RKO (cell line): ENCODE measurements around the gene NNMT.

ENCODE experiments used
- DNase-seq: peaks from one replicate; pipeline ENCODE4 v3.0.0-alpha.2; 2016; ENCODE audit warnings: low spot score

NNMT gene

DNA sequence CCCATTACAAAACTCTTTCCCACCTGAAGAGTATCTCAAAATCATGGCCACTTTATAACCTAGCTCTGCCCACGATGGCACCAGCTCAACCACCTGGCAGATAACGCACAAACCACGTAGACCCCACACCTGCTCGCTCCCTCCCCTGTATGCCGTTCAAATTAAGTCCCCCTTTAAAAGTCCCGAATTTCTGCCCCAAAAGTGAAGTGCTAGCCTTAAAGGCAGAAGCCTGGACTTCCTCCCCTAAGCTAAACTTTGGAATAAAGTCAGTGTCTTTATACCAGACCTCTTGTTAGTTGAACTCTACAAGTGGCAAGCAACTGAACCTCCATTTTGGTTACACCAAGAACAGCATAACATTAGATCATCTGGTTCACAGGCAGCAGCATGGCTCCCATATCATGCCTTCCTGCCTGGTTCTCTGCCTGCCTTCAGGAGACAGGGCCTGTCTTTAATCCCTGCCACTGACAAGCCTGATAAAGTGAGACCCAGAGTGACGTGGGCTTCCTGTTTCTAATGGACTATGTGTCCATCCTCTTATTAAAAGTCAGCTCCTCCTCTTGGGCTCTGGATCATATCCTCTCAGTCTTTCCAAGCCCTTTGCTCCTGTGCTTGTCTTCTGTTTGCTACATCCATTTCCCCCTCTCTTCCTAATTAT is 32.6 kb upstream of the NNMT start:
- no peak for DNase-seq

DNA sequence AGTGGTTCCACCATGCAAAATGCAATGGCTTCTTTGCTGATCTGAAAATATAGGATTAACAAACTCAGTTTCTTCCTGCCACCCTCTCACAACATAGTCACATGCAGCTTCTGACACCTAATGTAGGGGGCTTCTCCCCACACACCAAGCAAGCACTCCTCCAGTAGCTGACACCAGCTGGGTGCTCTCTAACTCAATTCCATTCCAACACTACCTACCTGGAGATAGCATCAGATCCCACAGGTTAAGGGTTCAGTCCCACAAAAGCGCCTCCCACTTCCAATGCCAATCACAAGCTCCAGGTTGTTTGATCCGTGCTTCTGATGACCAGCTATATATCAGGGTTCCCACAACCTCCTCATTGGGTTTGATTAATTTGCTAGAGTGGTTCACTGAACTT is 31.8 kb upstream of the NNMT start:
- DNase-seq = no peak

DNA sequence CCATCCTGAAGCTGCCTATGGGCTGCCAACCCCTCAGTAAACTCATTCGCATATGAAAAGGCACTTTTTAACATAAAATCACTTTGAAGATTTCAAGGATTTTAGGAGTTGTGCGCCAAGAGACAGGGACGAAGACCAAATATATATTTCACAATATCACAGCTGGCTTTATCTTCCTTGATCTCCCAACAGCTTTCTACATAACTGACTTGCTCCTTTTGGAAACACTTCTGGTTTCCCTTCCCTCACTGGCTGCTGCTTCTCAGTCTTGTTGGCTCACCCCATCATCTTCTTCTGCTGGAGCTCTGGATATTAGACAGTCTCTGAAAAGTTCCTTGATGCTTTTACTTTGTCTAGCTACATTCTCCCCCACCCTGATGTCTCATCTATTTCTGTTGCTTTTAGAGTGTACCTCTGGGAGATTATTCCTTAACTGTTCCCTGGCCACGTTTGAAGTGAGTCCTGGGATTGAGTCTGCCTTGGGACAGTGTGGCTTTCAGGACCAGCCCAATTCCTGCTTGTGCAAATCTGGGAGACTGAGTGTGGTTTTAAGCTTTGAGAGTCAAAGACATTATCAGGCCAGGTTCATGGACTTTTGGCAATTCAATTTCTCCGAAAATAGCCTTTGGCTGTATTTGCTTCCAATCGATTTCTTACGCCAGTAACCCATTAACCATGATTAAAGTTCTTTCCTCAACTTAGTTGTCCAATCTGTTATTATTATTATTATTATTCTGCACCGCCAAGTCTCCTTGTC is 30.9 kb upstream of the NNMT start:
- DNase-seq = no peak

DNA sequence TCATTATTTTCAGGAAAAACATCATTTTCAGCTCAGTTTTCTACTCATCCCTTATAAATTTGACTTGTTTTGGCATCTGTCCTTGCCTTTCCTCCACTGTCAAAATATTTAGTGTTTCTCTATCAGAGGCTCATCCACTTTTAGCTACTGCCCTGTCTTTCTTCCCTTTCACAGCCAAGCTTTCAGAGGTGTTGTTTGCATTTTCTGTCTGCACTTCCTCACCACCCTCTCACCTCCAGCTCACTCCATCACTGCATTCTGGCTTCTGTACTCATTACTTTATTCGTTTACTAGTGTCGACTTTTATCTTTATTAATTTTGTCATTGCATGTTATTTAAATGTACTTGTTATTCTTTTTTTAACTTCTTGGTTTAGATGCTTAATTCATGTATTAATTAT is 26.7 kb upstream of the NNMT start:
- DNase-seq = no peak

DNA sequence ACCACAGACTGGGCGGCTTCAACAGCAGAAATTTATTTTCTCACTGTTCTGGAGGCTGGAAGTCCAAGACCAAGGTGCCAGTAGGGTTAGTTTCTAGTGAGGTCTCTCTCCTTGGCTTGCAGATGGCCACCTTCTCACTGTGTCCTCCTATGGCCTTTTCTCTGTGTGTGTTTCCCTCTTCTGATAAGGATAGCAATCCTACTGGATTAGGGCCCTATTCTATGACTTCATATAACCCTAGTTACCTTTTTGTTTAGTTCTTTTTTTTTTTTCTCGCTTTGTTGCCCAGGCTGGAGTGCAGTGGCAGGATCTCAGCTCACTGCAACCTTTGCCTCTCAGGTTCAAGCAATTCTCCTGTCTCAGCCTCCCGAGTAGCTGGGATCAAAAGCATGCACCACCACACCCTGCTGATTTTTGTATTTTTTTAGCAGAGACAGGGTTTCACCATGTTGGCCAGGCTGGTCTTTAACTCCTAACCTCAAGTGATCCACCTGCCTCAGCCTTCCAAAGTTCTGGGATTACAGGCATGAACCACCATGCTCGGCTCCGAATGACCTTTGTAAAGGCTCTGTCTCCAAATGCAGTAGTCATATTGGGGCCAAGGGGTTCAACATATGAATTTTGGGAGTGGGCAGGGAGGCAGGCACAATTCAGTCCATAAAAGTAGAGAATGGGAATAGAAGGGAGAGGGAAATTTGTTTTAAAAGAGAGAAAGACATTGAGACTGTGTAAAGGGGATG is 25.5 kb upstream of the NNMT start:
- no peak for DNase-seq

DNA sequence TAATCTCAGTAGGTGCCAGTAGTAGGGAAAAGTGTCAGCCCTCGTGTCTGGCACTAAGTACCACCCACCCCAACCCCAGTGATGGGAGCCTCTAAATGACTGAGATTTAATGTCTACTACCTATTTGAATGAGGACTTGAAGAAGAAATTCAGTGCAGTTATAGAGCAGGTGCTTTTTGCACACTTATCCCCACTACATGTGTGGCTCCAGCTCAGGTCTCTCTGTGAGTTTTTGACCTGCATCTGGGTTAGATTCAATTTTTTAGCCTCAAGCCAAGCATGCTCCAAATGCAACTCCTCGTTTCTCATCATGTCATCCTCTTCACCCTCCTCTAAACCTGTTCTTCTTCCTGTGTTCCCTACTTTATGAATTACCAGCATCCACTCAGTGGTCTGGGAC is 24.9 kb upstream of the NNMT start:
- no peak for DNase-seq

DNA sequence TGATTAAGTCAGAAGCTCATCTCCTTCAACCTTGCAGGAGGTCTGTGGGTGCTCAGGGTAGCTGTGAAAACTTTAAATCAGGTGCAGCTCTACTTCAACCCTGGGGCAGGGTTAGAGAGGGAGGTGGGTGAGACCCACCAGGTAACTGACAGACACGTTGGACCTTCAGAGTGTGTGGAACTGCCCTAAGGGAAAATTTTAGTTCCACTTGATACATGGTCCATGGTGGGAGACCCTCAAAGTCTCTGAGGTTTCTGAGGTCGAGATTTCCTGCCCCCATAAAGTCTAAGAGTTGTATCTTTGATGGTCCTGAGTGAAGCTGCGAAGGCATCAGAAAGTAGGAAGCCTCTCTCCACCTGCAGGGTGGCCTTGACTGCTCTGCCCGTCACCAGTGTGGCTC is 23.9 kb upstream of the NNMT start:
- no peak for DNase-seq

DNA sequence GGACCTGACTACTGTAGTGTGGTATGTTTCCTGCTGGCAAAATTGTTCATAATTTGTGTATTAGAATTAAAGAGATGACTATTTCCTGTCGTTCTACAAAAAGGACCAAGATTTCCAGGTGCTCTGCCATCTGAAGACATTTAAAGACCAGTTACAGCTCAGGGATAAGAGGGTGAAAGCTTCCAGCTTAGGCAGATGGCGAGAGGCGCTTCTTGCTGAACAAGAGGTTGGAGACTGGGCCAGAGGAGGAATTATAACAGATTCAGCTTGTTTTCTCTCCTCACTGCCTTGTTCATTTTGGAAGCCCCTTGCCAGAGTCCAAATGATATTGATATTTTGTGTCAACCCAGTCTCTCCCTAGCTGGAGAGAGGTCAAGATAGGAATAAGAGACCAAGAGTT is 23.1 kb upstream of the NNMT start:
- no peak for DNase-seq

DNA sequence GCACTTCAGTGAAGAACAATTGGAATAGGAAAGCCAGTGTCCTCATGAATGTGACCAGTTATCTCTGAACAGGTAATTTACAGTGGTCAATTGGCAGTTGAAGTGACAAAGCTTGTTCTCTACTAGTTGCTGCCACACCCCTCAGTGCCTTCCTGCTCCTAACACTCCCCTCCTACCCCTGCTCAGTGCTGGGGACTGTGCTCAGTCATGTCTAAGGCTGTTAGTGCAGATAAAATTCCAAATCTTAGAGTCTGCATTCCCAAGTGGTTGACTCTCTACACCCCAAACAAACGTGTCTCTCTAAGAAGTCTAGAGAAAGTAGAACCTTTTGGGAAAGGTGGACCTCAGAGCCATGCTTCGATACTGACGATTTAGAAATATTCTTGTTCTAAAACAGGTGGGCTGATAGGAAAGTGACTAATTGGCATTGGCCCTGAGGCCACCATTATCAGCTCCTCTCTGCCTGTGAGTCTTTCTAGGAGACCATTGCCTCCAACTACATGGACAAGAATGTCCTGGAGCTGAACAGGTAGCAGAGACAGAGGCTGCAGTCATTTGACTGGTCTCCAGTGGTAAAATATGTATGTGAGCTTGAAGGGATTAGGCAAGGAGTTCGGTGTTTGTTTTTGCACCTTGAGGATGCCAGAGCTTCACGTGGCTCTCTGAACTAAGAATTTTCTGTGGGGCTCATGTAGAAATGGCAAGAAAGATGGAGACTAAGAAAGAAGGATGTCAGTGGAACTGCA is 22.1 kb upstream of the NNMT start:
- DNase-seq = no peak

DNA sequence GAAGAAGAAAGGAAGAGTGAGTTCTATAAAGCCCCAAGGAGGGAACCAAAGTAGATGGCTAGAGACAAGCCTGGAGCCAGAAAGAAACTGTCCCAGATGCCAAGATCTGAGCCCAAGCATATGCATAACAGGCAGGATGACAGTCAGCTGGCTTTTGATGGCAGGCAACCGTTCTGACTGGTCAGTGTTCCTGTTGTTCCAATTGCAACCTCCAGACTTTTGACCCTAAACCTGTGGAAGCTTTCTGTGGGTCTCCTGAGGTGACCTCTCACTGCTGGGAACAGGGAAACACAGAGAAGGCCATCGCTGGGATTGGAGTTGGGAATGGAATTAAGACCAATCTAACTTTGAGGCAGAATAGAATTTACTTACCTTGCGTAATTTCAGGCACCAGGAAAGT is 21.6 kb upstream of the NNMT start:
- DNase-seq = no peak

DNA sequence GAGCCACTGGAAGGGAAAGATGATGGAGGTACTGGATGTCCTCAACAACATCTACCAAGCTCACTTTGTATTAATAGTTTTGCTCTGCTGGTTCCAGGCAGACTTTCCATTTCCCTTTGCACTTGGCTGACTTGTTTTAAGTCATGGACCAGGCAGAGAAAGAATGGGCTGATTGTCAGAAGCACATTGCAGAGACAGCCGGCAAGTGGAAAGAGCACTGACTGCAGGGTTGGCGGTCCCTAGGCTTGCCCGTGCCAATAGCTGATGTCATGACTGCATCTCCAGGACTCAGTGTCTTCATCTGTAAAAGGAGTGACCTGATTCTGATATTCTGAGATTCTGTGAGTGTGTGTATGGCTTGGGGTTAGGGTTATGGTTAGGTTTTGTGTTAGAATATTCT is 20.9 kb upstream of the NNMT start:
- no peak for DNase-seq

DNA sequence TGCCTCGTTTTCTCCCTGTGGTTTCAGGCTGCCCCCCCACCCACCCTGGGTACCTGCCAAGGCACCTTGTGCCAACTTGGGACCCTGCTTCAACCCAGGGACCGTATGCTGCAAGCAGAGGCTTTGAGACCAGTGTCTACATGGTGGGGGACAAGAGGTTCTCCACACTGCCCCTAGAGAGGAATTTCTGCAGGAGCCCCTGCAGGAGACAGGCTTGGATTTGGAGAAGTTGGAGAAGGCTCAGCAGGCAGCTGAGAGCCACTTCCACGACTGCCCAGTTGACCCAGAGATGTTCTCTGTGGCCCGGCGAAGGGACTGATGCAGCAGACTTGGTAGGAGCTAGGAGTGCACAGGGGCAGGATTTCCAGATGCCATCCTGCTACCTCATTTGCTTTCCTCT is 20.1 kb upstream of the NNMT start:
- DNase-seq = no peak

DNA sequence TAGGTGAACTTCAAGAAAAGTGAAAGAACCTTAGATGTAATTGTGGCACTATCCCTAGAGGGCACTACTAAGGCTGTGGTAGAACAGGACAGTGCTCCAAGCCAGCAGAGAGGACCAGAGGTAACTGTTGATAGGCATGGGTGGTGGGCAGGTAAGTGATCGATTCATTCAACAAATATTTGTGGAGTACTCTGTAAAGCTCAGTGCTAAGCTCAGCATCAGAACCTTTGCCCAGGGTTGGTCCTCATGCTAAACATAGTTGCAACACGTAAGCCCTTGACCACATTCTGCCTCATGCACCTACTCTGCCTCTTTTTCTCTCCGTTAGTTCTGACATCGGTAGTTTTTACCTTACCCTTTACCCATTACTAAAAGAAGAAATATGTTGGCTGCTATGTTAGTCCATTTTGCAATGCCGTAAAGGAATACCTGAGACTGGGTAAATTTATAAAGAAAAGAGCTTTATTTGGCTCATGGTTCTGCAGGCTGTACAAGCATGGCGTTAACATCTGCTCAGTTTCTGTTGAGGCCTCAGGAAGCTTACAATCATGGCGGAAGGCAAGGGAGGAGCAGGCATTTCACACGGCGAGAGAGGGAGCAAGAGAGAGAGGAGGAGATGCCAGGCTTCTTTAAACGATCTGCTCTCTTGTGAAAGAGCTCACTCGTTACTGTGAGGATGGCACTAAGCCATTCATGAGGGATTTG is 18.4 kb upstream of the NNMT start:
- no peak for DNase-seq

DNA sequence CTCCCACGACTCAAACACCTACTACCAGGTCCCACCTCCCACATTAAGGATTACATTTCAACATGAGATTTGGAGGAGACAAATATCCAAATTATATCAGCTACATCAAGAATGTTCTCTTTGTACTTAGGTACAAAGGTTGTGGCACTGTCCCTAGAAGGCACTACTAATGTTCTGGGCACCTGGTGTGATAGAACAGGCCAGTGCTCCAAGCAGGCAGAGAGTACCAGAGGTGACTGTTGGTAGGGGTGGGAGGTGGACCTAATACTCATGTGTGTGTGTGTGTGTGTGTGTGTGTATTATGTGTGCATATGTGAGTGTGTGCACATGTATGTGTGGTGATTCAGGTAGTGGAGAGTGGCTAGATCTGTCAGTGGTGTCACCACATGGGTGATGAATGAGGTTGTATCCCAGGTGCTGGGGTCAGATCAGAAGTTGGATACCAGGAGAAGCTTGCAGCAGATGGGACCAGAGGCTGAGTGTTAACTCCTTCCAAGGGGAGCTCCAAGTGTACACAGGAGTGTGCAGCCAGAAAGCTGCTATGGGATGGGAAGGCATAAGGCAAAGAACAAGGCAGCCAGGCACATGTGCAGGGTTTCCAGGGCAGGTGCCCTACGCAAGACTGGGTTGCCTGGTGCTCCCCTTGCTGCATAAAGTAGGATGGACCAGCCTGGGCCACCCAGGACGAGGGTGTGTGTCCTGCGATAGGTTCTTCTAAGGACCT is 17.7 kb upstream of the NNMT start:
- no peak for DNase-seq

DNA sequence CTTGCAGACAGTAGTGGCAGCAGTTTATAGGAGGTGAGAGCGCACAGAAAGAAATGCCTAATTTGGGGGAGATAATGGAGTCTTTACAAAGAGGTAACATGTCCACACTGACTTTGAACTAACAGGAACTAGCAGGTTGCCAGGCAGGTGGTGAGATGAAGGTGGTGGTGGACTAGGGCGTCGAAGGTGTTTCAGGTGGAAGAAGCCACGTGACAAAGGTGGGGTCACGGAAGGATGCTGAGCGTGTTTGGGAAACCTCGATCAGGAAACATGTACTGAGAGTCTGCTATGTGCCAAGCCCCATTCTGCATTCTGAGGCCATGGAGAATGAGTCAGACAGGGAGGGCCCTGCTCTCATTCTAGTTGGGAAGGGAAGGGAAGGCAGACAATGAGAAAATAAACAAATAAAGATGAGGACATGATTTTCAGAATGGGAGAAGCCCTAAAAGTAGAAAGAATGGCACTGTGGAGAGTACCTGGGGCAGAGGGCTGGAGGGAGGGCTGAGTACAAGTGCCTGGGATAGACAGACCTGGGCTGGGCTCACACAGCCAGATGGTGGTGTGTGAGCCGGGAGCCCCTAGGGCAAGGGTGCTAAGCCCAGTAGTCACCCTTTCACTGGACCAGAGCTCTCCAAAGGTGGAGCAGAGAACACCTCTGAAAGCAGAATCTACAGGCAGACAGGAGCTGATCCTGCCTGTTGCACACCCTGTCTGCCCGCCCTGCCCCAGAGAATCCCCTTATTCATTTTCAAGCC is 16.2 kb upstream of the NNMT start:
- DNase-seq = no peak

DNA sequence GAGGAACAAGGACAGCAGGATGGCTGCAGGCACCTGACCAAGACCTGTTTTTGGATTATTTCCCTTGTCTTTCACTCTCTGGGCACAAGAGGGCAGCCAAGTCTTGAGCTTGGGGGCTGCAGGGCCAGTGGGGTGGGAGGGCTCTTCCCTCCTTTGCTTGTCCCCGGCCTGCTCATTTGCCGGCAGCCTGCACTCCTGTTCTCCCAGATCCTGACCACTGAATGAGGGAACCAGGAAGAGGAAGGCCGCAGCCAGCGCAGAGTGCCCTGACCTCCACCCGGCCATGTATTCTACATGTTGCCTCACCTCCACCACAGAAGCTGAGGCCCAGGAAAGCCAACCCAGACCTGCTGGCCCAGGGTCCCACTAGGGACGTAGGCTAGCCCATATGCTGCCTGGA is 15.5 kb upstream of the NNMT start:
- peak; percentile 38 for DNase-seq

DNA sequence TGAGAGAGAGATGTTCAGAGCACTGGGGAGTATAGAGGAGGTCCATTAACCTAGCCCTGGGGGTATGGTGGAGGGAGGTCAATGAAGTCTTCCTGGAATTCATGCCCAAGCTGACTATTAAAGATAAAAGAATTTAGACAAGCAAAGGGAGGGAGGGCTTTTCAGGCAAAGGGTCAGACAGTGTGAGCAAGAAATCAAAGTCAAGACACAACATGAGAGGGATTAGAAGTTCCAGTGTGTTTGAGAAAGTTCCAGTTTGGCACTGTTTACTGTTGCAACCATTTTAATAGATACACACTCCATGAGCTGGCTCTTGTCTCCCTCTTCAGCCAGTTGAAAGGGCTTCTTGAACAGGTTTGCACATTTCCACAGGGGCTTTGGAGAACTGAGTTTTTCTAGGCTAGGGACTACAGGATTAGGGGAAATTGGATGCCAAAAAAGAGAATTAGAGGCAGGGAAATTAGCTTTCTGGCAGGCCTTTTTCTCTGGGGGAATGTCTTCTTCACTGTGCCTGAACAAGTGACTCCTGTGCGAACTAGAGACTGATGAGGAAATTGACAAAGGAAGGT is 14.7 kb upstream of the NNMT start:
- DNase-seq = no peak

DNA sequence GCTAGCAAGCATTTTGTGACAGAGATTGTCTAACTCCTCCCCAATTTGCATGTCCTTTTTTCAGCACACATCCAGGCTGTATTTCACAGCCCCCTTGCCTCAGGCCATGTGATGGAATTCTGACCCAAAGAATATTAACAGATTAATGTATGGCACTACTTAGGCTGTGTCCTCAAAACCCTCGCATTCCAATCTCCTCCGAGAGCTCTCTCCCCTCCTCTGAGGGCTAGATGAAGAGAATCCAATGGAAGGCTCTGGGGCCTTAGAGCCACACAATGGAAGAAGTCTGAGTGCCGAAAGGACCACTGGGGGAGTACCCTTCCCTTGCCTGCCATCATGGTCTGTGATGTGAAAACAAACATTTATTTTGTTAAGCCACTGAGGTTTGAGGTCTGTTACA is 13.7 kb upstream of the NNMT start:
- no peak for DNase-seq

DNA sequence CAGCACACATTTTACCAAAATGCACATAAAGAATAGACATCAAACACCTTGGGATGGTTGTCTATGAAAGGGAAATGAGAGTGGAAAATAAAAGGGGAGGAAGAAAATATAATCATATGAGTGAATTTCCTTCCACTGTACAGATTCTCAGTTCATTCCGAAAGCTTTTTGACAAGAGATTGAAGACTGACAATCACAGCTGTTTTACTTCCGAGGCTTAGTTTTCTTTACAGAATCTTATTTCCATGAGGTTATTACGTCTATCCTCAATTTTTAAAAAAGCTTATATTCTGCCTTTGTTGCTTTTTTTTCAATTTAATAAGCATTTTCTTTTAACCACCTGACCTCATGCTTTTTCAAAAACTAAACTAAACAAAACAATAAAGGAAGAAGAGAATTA is 12.8 kb upstream of the NNMT start:
- DNase-seq = no peak

DNA sequence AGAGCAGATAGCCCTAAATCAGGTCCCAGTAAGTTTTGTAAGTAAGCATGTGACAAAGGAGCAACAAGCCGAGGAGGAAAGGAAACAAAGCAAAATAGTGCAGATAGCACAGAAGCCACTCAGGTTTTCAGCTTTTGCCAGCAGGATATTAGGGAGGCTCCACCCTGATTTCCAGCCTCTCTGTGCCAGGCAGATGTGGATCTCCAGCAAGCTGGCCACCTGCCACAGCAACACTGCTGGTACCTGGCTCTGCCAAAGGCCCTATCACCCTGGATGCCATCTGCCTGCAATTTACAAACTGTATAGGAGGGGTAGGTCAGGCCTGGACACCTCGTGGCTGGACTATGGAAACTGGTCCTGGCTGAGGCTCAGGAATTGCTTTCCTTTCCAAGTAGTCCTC is 12.2 kb upstream of the NNMT start:
- DNase-seq = no peak
